Vagina (tissue), 2 donors: ENCODE results near the gene ROPN1B.

Source experiments
- POLR2AphosphoS5 ChIP-seq, 2 donors: sonication (generic); formaldehyde crosslinking; IDR thresholded peaks; one replicate each; pipeline ENCODE4 v1.9.0; 2017; ENCODE audit warnings: antibody characterized with exemption in 2 of 2, mild to moderate bottlenecking in 2 of 2, low read depth in 1 of 2; ENCODE audit not compliant: insufficient read depth in 1 of 2
- TF ChIP-seq, protein P1 (sequence below), 3 experiments: fragments of 450-650 bp in 2 of 3; fragments of 200-600 bp in 1 of 3; sonication (generic) in 1 of 3; IDR thresholded peaks; one replicate each; pipeline ENCODE4 v1.5.1; 2017 to 2019; ENCODE audit warnings: antibody characterized with exemption in 3 of 3, mild to moderate bottlenecking in 2 of 3, moderate library complexity in 2 of 3

DNA sequence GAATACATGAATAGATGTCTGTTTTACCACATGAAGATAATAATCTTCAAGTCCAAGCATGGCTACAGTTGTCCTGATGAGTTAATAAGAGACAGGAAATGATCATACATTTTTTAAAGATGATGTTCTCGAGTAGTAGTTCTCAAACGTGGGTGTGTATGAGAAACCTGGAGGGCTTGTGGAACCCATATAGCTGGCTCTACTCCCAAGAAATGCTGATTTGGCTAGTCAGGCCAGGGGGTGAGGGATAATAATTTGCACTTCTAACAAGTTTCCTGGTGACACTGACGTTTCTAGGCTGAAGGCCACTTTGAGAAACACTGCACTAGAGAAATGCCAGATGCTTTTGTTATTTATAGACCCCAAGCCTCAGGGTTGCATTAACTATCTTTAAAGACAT, 37.0 kb downstream of the ROPN1B start:
- TF ChIP-seq, protein P1, sequence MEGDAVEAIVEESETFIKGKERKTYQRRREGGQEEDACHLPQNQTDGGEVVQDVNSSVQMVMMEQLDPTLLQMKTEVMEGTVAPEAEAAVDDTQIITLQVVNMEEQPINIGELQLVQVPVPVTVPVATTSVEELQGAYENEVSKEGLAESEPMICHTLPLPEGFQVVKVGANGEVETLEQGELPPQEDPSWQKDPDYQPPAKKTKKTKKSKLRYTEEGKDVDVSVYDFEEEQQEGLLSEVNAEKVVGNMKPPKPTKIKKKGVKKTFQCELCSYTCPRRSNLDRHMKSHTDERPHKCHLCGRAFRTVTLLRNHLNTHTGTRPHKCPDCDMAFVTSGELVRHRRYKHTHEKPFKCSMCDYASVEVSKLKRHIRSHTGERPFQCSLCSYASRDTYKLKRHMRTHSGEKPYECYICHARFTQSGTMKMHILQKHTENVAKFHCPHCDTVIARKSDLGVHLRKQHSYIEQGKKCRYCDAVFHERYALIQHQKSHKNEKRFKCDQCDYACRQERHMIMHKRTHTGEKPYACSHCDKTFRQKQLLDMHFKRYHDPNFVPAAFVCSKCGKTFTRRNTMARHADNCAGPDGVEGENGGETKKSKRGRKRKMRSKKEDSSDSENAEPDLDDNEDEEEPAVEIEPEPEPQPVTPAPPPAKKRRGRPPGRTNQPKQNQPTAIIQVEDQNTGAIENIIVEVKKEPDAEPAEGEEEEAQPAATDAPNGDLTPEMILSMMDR (IDR thresholded peaks at IDR 0.05) = no peak
- no peak for TF ChIP-seq POLR2AphosphoS5 (IDR thresholded peaks at IDR 0.05; ENCODE audit: insufficient read depth in 1 of 2, low read depth in 1 of 2)
